Stimulated activated CD4-positive, alpha-beta T cell treated with anti-CD3 and anti-CD28 coated beads, Interleukin-1b, Interleukin-23, amount 100 ng/mL, for 1 hour (primary cell): ENCODE measurements around the gene NFIX.

Experiments
- DNase-seq, 2 donors: peaks; one replicate each; pipeline ENCODE4 v3.0.0-alpha.2; 2020; ENCODE audit warnings: low read depth in 2 of 2

NFIX gene

GRCh38 chr19:13007292-13008045, 12.2 kb downstream of the NFIX start:
- no peak for DNase-seq

- no peak for DNase-seq
Observed at GRCh38 chr19:13008926-13009787, 13.9 kb downstream of the NFIX start.

GRCh38 chr19:13010038-13010991, 15.0 kb downstream of the NFIX start:
- DNase-seq = no peak

GRCh38 chr19:13010992-13011652, 15.8 kb downstream of the NFIX start:
- no peak for DNase-seq

GRCh38 chr19:13011653-13012389, 16.5 kb downstream of the NFIX start:
- no peak for DNase-seq

GRCh38 chr19:13012390-13012689, 17.1 kb downstream of the NFIX start:
- no peak for DNase-seq

GRCh38 chr19:13012690-13013608, 17.7 kb downstream of the NFIX start:
- DNase-seq = no peak

- DNase-seq = no peak
Observed at GRCh38 chr19:13013649-13014048, 18.4 kb downstream of the NFIX start.

GRCh38 chr19:13014101-13014920, 19.0 kb downstream of the NFIX start:
- DNase-seq = no peak

- DNase-seq = no peak
Observed at GRCh38 chr19:13014921-13015280, 19.6 kb downstream of the NFIX start.

GRCh38 chr19:13015361-13016223, 20.3 kb downstream of the NFIX start:
- no peak for DNase-seq

- DNase-seq = no peak
Observed at GRCh38 chr19:13016245-13016627, 21.0 kb downstream of the NFIX start.

GRCh38 chr19:13016628-13017305, 21.5 kb downstream of the NFIX start:
- DNase-seq = no peak

GRCh38 chr19:13017306-13018034, 22.2 kb downstream of the NFIX start:
- no peak for DNase-seq

- DNase-seq = no peak
Observed at GRCh38 chr19:13018035-13018914, 23.0 kb downstream of the NFIX start.

GRCh38 chr19:13019332-13019731, 24.1 kb downstream of the NFIX start:
- no peak for DNase-seq
